K562 (cell line): Measurements from ENCODE around the gene GGA2. TPM values are rescaled to one million over a fixed set of nuclear protein-coding genes. Genes with fewer than 3 reads are reported as not detected.

ENCODE experiments used
- BACH1 ChIP-seq: fragments of 200-800 bp; sonication (Bioruptor generic); IDR thresholded peaks from 2 replicates; pipeline ENCODE4 v1.6.1; 2016; ENCODE audit warnings: missing genetic modification characterization, missing compliant biosample characterization
- DLX4 ChIP-seq: fragments of 250-450 bp; sonication (Bioruptor Pico); IDR thresholded peaks from 2 replicates; pipeline ENCODE4 v1.6.1; 2021; ENCODE audit warnings: mild to moderate bottlenecking
- DPF2 ChIP-seq: fragments of 450-650 bp; IDR thresholded peaks from 2 replicates; pipeline ENCODE4 v1.6.1; 2016
- ERF ChIP-seq: fragments of 450-650 bp; formaldehyde crosslinking; IDR thresholded peaks from 2 replicates; pipeline ENCODE4 v1.4.0; 2020; ENCODE audit warnings: mild to moderate bottlenecking, mixed read lengths
- HSF4 ChIP-seq: fragments of 250-450 bp; sonication (Bioruptor Pico); IDR thresholded peaks from 2 replicates; pipeline ENCODE4 v2.1.2; 2022; ENCODE audit warnings: mild to moderate bottlenecking, moderate library complexity, borderline replicate concordance
- KAT7 ChIP-seq: sonication (generic); formaldehyde crosslinking; IDR thresholded peaks from 2 replicates; pipeline ENCODE4 v1.8.0; 2022; ENCODE audit warnings: missing genetic modification reagents, mild to moderate bottlenecking, borderline replicate concordance
- NR2F6 ChIP-seq: fragments of 450-650 bp; formaldehyde crosslinking; IDR thresholded peaks from 2 replicates; pipeline ENCODE4 v1.4.0; 2020; ENCODE audit warnings: mild to moderate bottlenecking
- PHB2 ChIP-seq: fragments of 450-650 bp; IDR thresholded peaks from 2 replicates; pipeline ENCODE4 v1.6.1; 2017; ENCODE audit warnings: low read depth
- POLR3A ChIP-seq: IDR thresholded peaks from 2 replicates; pipeline ENCODE4 v1.6.1; 2011; ENCODE audit warnings: borderline replicate concordance, mild to moderate bottlenecking, moderate library complexity; ENCODE audit not compliant: insufficient read length, insufficient read depth; ENCODE audit errors: extremely low read depth
- PRMT5 ChIP-seq: sonication (generic); formaldehyde crosslinking; IDR thresholded peaks from 2 replicates; pipeline ENCODE4 v1.5.0; 2020; ENCODE audit warnings: missing genetic modification reagents
- PURB ChIP-seq: sonication (generic); formaldehyde crosslinking; IDR thresholded peaks from 2 replicates; pipeline ENCODE4 v1.9.0; 2021; ENCODE audit warnings: low read depth, mild to moderate bottlenecking, missing genetic modification reagents
- RBM39 ChIP-seq: fragments of 200-400 bp; formaldehyde crosslinking; optimal IDR thresholded peaks from 2 replicates; pipeline ENCODE3; 2018; ENCODE audit warnings: low read depth, low read length
- TEAD1 ChIP-seq, 2 experiments: fragments of 450-650 bp in 1 of 2; sonication (generic) in 1 of 2; formaldehyde crosslinking; IDR thresholded peaks; 2 replicates each; pipeline versions ENCODE4 v1.4.0 to v1.8.0; 2020 to 2022; ENCODE audit warnings: mild to moderate bottlenecking in 2 of 2, missing genetic modification reagents in 1 of 2
- TRIM28 ChIP-seq: fragments of 450-650 bp; IDR thresholded peaks from 2 replicates; pipeline ENCODE4 v1.6.1; 2017
- WHSC1 ChIP-seq: IDR thresholded peaks from one replicate; pipeline ENCODE4 v1.6.1; 2012; ENCODE audit warnings: low read length, control low read depth, inconsistent platforms
- ZHX1 ChIP-seq: fragments of 150-350 bp; conservative IDR thresholded peaks from 2 replicates; pipeline ENCODE4 v1.6.1; 2014; ENCODE audit warnings: low read length
- ZNF121 ChIP-seq: sonication (generic); formaldehyde crosslinking; conservative IDR thresholded peaks from 2 replicates; pipeline ENCODE4 v1.8.0; 2022; ENCODE audit warnings: missing genetic modification reagents
- ZNF253 ChIP-seq: fragments of 250-450 bp; sonication (Bioruptor Pico); conservative IDR thresholded peaks from 2 replicates; pipeline ENCODE4 v1.6.1; 2021; ENCODE audit warnings: mild to moderate bottlenecking
- ZNF274 ChIP-seq: IDR thresholded peaks from 2 replicates; pipeline ENCODE4 v1.6.1; 2011; ENCODE audit warnings: low read depth, mild to moderate bottlenecking, low read length, moderate library complexity, borderline replicate concordance
- ZNF507 ChIP-seq: conservative IDR thresholded peaks from 2 replicates; pipeline ENCODE4 v1.6.1; 2017; ENCODE audit warnings: missing genetic modification characterization, missing compliant biosample characterization
- ZNF785 ChIP-seq: fragments of 250-450 bp; sonication (Bioruptor Pico); IDR thresholded peaks from 2 replicates; pipeline ENCODE4 v1.4.0; 2020; ENCODE audit warnings: mild to moderate bottlenecking
- polyA plus RNA-seq, 8 experiments: library from polyadenylated mRNA; depleted of rRNA in 4 of 8; stranded (reverse) in 5 of 8; unstranded in 3 of 8; fragments of >200 nt; fragmentation: Nextera tagmentation in 2 of 8; fragmentation: Illumina TruSeq in 1 of 8; extraction: Ambion mirVana in 2 of 8; extraction: Trizol in 1 of 8; gene quantifications; 2 replicates each; pipeline versions ENCODE4 v1.2.1 to v1.2.3, GENCODE V29; 2011 to 2014; ENCODE audit warnings: inconsistent platforms in 1 of 8, missing spikeins in 1 of 8
- total RNA-seq, 7 experiments: library from RNA; depleted of rRNA in 6 of 7; stranded (reverse); fragments of >200 nt in 6 of 7; fragmentation: Illumina TruSeq in 2 of 7; extraction: Trizol in 2 of 7; gene quantifications; 2 replicates each; pipeline versions ENCODE4 v1.2.1 to v1.2.3, GENCODE V29; 2011 to 2021; ENCODE audit warnings: low replicate concordance in 1 of 7
- TF ChIP-seq, protein P1 (sequence below): fragments of 250-450 bp; sonication (Bioruptor Pico); IDR thresholded peaks from 2 replicates; pipeline ENCODE4 v1.8.0; 2022; ENCODE audit warnings: moderate library complexity, mild to moderate bottlenecking, inconsistent platforms
- TF ChIP-seq, protein P2 (sequence below): IDR thresholded peaks from 2 replicates; pipeline ENCODE4 v1.6.1; 2012; ENCODE audit warnings: low read depth, low read length, improper control_type of control experiment, borderline replicate concordance

GGA2 gene
- total and polyA plus RNA-seq, 9 of the 15 experiments (the other 6 are each of a cell fraction or from before 2014, with no cell fraction given) = 11.9 to 133 (median 66.3) TPM

GRCh38 chr16:23556881-23557778 is 46.8 kb upstream of the GGA2 start, which contains the start of the genes EARS2 and UBFD1 (continued):
- TF ChIP-seq ZNF507 (tag) = no peak
- TF ChIP-seq POLR3A = no peak
- TF ChIP-seq DPF2 = peak; percentile 34; the same call in 1 of the 2 replicates
- TF ChIP-seq, protein P1, sequence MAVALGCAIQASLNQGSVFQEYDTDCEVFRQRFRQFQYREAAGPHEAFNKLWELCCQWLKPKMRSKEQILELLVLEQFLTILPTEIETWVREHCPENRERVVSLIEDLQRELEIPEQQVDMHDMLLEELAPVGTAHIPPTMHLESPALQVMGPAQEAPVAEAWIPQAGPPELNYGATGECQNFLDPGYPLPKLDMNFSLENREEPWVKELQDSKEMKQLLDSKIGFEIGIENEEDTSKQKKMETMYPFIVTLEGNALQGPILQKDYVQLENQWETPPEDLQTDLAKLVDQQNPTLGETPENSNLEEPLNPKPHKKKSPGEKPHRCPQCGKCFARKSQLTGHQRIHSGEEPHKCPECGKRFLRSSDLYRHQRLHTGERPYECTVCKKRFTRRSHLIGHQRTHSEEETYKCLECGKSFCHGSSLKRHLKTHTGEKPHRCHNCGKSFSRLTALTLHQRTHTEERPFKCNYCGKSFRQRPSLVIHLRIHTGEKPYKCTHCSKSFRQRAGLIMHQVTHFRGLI (CRISPR knock-in tag) = no peak
- TF ChIP-seq TEAD1 (CRISPR knock-in tag; IDR thresholded peaks at IDR 0.05) = peak in 1 of 2 experiments; percentile 52; a peak in 1 of 4 replicates
- TF ChIP-seq ZNF785 (CRISPR knock-in tag) = no peak
- 0 out of 2 replicates have a peak, but pooled peaks have one; percentile 20 for TF ChIP-seq ZHX1
- TF ChIP-seq, protein P2, sequence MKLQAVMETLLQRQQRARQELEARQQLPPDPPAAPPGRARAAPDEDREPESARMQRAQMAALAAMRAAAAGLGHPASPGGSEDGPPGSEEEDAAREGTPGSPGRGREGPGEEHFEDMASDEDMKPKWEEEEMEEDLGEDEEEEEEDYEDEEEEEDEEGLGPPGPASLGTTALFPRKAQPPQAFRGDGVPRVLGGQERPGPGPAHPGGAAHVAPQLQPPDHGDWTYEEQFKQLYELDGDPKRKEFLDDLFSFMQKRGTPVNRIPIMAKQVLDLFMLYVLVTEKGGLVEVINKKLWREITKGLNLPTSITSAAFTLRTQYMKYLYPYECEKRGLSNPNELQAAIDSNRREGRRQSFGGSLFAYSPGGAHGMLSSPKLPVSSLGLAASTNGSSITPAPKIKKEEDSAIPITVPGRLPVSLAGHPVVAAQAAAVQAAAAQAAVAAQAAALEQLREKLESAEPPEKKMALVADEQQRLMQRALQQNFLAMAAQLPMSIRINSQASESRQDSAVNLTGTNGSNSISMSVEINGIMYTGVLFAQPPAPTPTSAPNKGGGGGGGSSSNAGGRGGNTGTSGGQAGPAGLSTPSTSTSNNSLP = no peak
- TF ChIP-seq KAT7 (CRISPR knock-in tag) = peak; percentile 25; the same call in 1 of the 2 replicates
- no peak for TF ChIP-seq BACH1 (tag)
- TF ChIP-seq PHB2 = no peak
- no peak for TF ChIP-seq PURB (CRISPR knock-in tag)
- TF ChIP-seq ZNF121 (CRISPR knock-in tag) = no peak
- no peak for TF ChIP-seq NR2F6 (CRISPR knock-in tag)
- TF ChIP-seq TRIM28 = peak; percentile 53
- TF ChIP-seq ERF (CRISPR knock-in tag) = no peak
- TF ChIP-seq WHSC1 = no peak
- no peak for TF ChIP-seq HSF4 (CRISPR knock-in tag)
- TF ChIP-seq ZNF274 = no peak
- no peak for TF ChIP-seq RBM39
- no peak for TF ChIP-seq PRMT5 (CRISPR knock-in tag)
- TF ChIP-seq ZNF253 (CRISPR knock-in tag) = no peak
- no peak for TF ChIP-seq DLX4 (CRISPR knock-in tag)
